Fibroblast of peridontal ligament (primary cell): ENCODE data around the gene SSR4.
"Not testable (repeated sequence)": the region's sequence is repeated elsewhere in the genome, so short reads cannot be mapped to it uniquely, and the experiment has no call there.

ENCODE experiments used
- DNase-seq: peaks from one replicate; pipeline ENCODE4 v3.0.0-alpha.2; 2010; ENCODE audit errors: extremely low read depth

SSR4 gene

DNA sequence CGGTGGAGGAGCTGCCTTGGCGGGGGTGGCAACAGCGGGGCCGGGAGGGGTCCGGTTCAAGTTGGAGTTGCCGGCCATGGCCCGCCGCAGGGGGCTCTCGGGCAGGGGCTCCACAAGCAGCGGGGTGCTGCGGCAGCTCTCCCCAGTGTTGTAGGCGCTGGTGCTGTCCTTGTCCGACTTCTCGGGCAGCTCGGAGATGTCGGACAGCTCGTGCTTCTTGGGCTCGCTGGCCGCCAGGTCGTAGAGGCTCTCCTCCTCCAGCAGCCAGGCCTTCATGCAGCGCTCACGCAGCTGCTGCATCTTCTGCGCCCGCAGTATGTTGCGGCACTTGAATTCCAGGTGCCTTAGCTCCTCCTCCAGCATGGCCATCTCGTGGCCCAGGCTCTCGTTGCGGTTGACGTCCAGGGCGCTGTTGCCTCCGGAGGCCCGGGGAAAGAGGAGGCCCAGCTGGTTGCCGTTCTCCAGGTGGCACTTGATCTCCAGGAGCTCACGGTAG is 9.7 kb downstream of the SSR4 start:
- DNase-seq = no peak

DNA sequence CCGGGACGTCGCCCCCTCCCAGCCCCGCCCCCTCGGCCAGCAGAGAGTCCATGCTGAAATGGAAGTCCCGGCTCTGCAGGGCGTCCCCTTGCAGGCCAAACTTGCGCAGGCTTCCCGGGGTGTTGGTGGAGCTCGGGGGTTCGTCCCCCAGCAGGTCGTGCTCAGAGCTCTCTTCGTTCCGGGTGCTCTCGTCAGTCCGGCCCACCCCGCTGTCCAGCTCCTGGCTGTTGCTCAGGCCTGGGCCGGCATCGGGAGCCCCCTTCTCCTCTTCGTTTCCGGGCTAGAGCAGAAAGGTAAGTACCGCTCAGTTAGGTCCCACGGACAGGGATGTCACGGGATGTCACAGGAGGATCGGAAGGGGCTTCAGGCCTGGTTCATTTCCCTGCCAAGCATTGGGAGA is 10.2 kb downstream of the SSR4 start:
- no peak for DNase-seq

DNA sequence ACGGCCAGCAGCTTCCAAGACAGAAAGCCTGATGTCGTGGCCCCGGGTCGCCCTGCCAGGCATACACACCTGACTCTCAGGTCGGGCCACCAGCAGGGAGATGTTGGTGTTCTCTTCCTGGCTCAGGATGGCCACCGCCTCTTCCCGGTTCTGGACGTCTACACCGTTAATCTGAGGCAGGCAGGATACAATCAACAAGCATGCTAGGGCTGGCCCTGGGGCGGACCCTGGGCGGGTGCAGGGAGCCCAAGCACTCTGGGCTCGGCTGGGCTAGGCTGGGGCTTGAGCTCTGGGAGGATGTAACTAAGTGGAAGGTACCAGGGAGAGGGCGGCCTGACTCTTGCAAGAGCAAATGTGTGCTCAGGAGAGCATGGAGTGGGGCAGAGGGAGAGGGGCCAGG is 11.0 kb downstream of the SSR4 start:
- no peak for DNase-seq

DNA sequence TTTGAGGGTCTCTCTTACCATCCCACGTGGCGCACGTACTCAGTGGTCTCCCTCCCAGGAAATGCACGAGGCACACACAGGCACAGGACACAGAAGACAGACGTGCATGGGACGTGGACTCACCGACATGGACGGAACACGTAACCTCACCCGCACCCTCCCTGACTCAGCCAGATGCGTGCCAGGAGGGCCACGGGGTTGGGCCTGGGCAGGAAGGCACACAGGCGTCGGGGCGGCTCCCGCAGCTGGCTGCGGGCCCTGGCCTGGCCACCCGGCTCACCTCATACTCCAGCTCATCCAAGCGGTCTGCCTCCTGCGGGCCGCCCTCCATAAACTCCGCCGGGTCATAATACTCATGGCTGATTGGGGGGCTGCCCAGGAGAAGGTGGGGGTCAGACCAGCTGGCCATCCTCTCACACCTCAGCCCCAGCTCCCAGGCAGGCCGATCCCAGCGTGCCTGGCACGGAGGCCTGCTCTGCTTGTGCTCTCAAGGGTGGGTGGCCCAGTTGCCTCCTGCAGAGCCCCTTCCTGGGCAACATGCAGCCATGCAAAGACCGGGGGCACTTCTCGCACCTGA is 12.6 kb downstream of the SSR4 start:
- DNase-seq = no peak

DNA sequence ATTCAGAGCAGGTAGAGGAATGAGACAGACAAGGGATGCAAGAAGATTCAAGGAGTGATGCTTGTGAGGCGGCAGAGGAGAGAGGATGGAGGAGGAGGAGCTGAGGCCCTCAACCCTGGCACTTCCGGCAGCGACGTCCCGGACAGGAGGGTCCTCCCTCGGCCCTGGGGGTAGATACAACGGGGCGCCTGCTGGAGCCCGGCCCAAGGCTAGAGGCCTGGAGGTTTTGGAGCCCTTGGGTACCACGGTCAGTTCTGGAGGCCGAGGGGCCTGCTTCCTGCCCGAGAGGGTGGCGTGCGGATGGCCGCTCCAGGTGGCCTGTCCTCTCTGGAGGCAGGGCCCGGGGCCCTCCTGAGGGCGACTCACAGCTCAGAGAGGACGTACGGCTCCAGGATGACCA is 13.5 kb downstream of the SSR4 start:
- no peak for DNase-seq

DNA sequence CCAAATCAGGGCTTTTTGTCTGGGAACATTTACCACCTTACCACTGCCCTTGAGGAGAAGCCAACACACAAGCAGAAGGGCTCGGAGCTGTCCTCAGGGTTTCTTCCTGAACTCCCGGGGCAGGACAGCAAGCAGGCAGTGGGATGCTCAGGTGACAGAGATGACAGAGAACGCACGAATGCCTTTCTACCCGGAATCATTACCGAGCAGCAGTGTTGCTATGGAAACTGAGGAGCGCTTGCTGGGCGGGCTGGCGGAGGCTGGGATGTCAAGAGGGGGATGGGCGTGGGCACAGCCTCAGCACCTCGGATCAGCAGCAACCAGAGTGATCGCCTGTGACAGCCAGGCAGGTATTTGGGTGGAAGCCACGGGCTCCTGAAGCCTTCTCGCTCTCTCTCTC is 17.8 kb downstream of the SSR4 start:
- no peak for DNase-seq

DNA sequence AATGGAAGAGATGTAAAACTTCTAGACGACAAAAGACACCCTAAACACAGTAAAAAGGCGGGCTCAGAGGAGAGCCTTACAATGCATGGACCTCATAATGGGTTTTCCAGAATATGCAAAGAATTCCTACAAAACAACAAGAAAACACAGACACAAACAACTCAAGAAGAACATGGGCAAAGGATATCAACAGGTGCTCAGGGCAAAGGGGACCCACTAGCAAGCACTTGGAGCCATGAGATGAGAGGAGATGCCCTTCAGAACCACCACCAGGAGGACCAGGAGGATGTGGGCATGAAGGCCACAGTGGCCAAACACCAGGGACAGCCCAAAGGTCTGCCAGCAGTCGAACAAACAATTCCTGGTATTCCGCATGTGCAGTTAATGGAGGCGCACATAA is 18.7 kb downstream of the SSR4 start:
- DNase-seq = no peak

DNA sequence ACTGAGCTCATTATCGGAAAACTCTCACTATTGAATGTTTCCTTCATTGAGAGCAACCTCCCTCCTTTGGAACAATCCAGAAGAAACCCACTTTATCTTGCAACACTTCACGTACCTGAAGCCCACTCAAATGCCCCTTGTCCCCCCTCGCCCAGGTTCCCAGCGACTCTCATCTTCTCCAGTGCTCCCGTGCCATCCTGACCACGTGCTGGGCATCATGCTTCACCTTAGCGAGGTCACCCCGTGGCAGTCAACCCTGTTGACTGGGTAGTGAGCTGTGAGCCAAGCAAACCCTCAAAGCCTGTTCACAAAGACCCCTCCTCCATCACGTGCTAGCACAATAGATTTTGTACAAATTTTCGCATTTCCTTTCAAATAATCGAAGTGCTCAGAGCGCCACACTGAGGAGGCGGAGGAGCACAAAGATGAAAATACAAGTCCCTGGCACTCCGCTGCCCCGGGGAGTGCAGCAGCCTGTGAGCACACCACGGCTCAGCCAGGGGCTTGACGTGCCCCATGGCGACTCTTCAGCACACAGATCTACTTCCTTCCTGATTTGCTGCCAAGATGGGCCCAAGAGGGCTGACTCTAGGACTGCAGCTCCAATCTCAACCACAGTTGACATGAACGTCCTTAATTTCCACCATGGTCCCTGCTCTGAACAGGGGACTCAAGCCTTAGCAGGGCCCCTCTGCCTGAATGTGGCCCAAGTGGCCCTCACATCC is 20.3 kb downstream of the SSR4 start:
- no peak for DNase-seq

DNA sequence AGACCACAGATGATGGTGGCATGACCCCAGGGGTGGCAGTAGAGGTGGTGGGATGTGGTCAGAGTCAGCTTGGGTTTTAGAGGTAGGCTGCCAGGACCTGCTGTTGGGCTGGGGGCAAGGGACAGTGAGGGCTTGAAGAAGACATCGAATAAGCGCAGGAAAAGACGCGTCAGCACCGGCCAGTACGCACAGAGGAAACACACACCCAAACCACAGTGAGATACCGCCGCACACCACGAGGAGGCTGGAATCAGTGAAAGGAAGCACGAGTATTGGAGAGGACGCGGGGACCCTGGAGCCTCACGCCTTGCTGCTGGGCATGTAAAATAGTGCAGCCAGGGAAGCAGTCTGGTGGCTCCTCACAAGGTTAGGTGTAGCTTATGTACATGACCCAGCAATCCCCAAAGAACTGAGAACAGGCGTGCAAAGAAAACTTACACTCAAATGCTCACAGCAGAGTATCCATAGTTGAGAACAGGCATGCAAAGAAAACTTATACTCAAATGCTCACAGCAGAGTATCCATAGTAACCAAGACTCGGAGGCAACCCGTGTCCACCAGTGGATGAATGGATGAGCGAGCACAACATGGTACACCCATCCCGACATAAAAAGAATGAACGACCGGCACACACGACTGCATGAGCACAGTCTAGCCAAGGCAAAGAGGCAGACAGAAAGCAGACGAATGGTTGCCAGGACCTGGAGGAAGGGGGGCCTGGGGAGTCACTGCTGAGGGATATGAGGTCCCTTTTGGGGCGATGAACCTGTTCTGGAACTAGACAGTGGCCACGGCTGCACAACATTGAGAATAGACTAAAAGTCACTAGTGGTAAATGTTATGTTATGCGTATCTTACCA is 22.6 kb downstream of the SSR4 start:
- no peak for DNase-seq

DNA sequence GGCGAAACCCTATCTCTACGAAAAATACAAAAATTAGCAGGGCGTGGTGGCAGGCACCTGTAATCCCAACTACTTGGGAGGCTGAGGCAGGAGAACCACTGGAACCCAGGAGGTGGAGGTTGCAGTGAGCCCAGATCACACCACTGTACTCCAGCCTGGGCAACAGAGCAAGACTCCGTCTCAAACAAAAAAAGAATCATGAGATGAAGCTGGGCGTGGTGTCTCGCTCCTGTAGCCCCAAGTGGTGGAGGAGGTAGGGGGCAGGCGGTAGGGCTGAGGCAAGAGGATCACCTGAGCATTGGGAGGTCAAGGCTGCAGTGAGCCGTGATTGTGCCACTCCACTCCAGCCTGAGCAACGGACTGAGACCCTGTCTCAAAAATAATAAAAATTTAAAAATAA is 23.6 kb downstream of the SSR4 start:
- DNase-seq = not testable (repeated sequence)

DNA sequence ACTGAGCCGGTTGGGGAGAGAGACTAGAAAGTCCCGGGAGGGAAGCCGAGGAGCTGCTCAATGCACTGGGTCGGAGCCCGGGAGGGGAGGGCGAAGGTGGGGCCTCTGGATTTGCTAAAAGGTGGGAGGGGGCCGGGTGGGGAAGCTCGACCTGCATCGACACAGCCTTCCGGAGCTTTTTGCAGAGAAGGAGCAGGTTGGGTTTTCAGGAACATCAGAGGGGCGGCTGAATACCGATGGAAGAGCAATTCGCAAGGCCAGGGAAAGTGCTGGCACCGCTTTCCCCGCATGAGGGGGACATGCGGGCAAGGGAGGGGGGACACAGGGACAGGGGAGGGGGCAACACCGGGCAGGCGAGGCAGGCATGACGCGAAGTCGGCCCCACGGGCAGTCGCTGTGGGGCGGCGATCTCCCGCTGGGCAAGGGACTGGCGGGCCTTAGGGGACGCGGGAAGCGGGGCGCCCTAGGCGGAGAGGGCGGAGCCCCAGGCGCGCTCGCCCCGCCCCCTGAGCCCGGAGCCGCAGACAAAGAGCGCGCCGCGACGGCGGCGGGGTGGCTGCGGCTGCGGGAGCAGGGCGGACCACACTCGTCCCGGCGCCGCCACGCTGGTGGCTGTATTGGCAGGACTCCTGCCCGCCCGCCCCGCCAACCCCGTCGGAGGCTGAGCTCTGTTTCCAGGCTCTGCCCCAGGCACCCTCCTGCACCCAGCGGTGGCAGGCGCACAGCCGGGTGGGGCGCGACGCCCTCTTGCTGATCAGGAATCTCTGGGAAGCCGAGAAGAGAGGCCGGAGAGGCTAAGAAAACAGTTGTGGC is 24.3 kb downstream of the SSR4 start:
- DNase-seq = no peak

DNA sequence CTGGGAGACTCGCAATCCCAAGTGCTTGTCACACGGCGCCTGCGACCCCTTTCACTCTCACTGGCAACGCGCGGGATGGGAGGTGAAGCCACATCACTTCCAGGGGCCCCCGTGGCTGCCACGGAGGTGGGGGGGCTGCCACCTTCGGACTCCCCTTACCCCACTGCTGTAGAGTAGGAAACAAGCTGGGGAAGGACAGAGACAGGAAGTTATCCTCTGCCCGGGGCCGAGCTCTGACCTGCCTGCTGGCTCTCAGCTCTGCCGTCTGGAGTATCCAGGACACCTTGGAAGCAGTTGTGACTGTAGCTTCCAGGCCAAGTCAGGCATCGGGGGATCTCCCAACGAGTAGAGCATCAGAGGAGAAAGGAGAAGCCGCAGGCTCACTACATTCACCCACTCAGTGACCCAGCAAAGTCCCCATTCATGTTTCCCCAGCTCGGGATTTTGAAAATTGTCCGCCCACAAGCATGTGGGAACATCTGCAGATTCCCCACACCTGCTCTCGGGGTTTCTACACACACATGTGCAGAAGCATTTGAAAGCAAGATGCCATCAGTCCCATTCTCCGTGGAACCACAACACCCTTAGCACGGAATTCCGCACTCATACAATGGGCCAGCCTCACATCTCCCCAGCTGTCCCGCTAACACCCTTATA is 25.0 kb downstream of the SSR4 start:
- no peak for DNase-seq

DNA sequence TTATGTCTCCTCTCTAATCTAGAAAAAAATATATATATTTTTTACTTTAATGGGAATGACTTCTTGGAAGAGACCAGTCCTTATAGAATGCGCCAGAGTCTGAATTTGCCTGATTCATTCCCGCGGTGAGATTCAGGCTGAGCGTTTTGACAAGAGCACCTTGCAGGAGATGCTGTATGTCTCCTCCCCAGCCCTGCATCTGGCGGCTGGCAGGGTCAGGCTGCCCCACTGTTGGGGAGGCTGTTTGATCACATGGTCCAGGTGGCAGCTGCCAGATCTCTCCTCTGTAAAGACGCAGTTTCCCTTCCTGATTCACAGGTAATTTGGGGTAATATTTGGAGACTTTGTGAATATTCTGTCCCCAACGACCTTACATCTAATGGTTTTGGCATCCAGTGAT is 26.1 kb downstream of the SSR4 start:
- no peak for DNase-seq

DNA sequence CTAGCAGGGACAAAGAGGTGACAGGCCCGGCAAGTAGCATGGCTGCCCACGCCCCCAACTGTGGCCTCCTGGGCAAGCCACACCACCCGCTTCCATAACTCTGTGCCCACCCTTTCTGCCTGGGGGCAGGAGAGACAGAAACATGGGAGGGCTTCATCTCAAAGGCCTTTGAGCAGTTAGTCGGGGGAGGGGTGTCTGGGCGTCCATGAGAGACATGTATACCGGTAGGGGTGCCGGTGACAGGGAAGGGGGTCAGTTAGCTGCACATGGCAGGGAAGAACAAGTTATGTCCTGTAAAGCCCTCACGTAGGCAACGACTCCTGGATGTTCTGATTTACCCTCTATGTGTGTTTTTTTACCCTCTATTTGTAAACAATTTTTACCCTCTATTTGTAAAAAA is 26.6 kb downstream of the SSR4 start:
- no peak for DNase-seq

DNA sequence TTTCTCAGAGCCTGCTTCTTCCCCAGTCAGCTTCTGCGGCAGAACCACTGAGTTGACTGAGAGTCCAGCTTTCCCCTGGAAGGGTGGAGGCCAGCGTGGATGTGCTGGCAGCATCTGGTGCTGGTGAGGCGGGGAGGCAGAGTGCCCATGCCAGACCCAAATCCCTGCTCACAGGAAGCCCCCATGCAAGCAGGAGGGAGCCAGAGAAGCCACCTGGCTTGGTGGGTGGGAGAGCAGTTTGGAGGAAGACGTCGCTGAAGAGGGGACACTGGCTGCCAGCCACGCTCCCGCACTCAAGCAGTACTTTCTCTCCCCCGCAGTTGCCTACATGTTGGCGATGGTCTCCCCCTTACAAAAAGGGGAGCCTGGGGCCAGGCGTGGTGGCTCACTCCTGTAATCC is 29.9 kb downstream of the SSR4 start:
- no peak for DNase-seq

DNA sequence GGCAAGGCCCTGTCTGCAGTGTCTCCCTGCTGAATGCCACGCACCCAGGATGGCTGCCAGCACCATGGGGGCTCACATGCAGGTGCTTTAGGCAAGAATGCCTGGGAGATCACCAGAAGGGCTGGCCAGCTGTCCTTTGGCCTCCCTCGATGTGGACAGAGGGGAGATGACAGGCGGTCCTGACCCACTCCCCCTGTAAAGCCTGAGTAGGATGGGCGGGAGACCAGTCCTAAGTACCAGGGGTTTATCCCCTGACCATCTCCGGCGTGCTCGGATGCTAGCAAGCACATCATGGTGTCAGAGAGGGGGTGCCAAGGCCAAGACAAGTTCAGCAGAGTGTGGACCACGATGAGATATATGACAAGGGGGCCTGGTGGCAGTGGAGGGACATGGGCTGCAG is 30.6 kb downstream of the SSR4 start:
- no peak for DNase-seq

DNA sequence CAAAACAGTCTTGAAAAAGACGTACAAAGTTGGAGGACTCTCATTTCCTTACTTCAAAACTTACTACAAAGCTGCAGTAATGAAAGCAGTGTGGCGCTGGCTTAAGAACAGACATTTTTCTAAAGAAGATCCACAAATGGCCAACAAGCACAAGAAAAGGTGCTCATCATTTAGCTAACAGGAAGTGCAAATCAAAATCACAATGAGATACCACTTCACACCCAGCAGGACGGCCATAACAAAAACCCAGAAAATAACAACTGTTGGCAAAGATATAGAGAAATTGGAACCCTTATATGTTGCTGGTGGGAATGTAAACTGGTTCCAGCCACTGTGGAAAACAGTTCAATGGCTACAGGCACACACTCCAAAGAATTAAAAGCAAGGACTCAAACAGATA is 32.5 kb downstream of the SSR4 start:
- DNase-seq = no peak

DNA sequence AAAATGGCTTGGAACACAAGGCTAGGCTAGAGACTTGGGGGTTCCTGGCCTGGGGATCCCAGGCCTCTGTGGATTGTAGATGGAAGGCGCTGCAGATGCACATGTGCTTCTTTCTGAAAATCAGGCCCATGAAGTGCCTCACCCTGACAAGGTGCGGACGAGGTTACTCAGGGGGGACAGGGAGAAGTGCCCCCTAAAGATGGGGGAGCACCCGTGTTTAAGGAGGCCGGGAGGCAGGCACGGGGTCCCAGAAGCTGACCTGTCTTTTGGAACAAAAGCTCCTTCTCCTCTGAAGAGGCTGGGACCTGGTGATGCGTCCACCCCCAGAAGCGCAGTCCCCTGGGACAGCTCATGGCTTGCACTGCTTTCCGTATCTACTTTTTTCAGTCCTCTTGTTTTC is 33.4 kb downstream of the SSR4 start:
- DNase-seq = no peak

DNA sequence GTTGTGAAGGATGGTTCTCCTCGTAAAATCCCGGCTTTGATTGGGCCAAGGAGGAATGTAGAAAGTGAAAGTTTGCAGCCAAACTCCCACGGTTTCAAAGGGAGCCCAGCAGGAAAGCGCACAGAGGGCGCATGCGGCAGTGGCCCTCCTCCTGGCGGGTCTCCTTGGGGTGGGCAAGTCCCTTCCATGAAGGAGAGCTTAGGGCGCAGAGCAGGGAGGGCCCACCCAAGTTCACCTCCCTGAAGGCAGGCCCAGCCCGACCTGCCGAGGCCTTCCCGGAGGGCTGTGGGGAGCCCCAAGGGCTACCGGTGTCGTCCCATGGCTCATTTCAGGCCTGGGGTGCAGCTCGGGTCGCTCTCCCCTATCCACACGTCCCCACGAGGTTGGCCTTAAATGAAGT is 33.8 kb downstream of the SSR4 start:
- peak; percentile 5 for DNase-seq

DNA sequence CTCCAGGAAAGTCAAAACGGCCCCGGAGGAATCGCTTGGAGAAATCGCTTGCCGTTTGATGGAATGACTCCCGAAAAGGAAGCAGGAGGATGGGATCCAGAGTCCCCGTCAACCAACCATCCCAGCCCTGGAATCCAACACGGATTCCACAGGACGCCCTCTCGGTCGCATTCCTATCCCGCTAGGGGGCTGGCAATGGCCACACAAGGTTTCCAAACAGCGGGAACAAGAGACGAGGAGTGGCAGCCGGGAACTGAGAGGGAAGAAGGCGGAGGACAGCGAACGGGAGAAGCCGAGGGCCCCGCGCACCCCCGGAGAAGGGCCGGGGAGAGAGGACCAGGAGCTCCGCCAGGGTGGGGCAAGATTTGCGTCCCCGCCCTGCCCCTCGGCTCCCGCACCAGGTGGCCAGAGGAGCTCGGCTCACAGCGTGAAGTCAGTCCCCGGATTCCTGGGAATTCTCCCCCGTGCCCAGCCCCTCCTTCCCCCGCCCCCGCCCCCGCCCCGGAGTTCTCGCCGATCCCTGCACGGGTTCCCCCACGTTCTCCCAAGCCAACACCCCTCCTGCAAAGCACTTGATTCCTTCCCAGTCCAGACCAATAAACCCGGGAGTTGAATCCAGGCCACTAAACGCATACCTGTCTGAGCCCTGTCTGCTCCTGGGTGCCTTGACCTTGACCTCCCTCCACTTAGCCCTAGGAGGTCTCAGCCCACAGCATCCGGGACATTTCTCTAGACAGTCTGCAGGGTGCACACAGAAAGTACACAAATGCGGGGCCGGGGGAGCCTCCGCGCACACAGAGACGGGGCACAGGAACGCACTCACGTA is 34.5 kb downstream of the SSR4 start:
- no peak for DNase-seq

DNA sequence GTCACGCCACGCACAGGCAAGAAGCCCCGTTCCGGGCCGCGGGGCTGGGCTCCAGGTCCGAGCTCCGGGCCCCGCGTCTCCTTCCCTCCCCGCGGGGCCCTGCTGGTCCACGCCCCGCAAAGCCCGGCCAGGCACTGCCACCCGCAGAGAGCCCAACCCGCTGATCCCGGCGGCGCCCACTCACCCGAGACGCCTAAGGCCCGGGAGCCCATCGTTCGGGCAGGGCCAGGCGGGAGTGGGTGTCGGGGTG is 35.0 kb downstream of the SSR4 start:
- DNase-seq = no peak
